WI38 (cell line): ENCODE measurements around the gene TDG.
"Not testable (repeated sequence)": the region's sequence is repeated elsewhere in the genome, so short reads cannot be mapped to it uniquely, and the experiment has no call there.

Experiments
- H3K4me3 ChIP-seq: 2 replicates; pipeline ENCODE4 v1.5.1; 2011; ENCODE audit warnings: low read depth, mild to moderate bottlenecking, control low read depth, low read length
- TF ChIP-seq, protein P1 (sequence below): IDR thresholded peaks from 2 replicates; pipeline ENCODE4 v1.5.1; 2012; ENCODE audit warnings: low read depth, mild to moderate bottlenecking, control low read depth, low read length

TDG gene

GRCh38 chr12:104012331-104012730 lies 46.7 kb downstream of the TDG start:
- TF ChIP-seq, protein P1, sequence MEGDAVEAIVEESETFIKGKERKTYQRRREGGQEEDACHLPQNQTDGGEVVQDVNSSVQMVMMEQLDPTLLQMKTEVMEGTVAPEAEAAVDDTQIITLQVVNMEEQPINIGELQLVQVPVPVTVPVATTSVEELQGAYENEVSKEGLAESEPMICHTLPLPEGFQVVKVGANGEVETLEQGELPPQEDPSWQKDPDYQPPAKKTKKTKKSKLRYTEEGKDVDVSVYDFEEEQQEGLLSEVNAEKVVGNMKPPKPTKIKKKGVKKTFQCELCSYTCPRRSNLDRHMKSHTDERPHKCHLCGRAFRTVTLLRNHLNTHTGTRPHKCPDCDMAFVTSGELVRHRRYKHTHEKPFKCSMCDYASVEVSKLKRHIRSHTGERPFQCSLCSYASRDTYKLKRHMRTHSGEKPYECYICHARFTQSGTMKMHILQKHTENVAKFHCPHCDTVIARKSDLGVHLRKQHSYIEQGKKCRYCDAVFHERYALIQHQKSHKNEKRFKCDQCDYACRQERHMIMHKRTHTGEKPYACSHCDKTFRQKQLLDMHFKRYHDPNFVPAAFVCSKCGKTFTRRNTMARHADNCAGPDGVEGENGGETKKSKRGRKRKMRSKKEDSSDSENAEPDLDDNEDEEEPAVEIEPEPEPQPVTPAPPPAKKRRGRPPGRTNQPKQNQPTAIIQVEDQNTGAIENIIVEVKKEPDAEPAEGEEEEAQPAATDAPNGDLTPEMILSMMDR: no peak

DNA sequence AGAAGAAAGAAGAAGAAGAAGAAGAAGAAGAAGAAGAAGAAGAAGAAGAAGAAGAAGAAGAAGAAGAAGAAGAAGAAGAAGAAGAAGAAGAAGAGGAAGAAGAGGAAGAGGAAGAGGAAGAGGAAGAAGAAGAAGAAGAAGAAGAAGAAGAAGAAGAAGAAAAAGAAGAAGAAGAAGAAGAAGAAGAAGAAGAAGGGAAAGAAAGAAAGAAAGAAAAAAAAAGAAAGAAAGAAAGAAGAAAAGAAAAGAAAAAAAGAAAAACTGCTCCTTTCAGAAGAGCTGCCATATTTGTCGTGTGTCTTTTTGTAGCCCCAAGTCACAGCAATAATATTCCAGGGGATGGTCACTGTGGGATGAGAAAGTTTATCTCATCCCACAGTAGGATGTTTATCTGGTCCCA lies 56.2 kb downstream of the TDG start:
- not testable (repeated sequence) for H3K4me3 ChIP-seq

More at GRCh38 chr12:104012331-104012730, 46.7 kb downstream of the TDG start:
- H3K4me3 ChIP-seq: no peak overlapping the region

- H3K4me3 ChIP-seq: no peak overlapping the region
- TF ChIP-seq, protein P1: no peak
These were observed 57.1 kb downstream of the TDG start for GRCh38 chr12:104022786-104023185.

- no peak overlapping the region for H3K4me3 ChIP-seq
- TF ChIP-seq, protein P1: no peak
These were observed 58.0 kb downstream of the TDG start for GRCh38 chr12:104023710-104024109.

- TF ChIP-seq, protein P1: no peak
- H3K4me3 ChIP-seq: no peak overlapping the region
These were observed 58.7 kb downstream of the TDG start for GRCh38 chr12:104024348-104024747.

DNA sequence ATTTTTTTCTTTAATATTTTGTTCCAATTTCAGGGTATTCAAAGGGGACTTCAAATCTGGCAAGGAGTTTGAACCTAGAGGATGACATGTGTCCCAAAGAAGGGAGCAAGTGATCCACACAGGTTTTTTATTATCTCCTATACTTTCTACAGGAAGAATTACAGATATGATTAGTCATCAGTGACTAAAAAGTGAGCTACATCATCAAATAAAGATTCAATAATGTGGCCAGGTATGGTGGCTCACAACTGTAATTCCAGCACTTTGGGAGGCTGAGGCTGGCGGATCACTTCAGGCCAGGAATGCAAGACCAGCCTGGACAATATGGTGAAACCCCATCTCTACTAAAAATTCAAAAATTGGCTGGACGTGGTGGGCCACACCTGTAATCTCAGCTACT lies 60.1 kb downstream of the TDG start:
- no peak overlapping the region for H3K4me3 ChIP-seq
- TF ChIP-seq, protein P1: no peak

DNA sequence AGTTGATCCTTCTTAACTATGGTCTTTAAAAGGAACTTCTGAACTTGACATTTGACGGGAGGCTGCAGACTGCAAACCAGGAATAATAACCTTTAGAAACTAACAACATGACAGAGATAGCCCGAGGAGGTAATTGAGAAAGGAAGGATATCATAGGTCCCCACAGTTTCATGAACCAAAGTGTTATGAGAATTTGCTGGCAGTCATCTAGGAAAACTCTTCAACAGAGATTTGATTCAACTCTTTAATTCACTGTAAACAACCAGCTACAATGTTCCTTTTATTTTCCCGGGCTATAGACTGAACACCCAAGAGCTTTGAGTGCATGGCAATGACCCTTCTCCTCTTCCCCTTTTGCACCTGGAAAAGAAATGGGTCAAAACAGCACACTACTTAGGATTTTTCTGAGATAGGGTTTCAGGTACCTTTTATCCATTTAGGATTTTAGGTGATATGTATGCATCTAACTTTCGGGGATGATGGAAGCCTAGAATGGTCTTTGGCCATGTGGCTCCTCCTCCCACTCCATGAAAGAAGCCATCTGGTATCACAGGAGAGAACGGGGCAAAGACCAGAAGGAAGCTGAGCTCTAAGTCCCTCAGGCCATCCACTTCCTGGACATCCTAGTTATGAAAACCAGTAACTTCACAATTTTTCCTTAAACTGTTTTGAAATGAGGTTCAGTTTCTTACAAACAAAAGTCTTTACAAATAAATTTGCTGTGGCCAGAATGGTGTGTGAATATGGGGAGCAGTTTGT lies 61.3 kb downstream of the TDG start:
- TF ChIP-seq, protein P1: no peak
- H3K4me3 ChIP-seq: no peak overlapping the region

GRCh38 chr12:104030596-104030995 lies 64.9 kb downstream of the TDG start:
- H3K4me3 ChIP-seq: not testable (repeated sequence)

DNA sequence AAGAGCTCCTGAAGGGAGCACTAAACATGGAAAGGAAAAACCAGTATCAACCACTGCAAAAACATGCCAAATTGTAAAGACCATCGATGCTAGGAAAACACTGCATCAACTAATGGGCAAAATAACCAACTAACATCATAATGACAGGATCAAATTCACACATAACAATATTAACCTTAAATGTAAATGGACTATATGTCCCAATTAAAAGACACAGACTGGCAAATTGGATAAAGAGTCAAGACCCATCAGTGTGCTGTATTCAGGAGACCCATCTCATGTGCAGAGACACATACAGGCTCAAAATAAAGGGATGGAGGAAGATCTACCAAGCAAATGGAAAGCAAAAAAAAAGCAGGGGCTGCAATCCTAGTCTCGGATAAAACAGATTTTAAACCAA lies 70.5 kb downstream of the TDG start:
- not testable (repeated sequence) for H3K4me3 ChIP-seq
